Activated CD4-positive, alpha-beta T cell treated with anti-CD3 and anti-CD28 coated beads, Interleukin-2, amount 50 U/mL, for 48 hours (primary cell): ENCODE data around the gene CLSTN1.
A peak's percentile ranks its signal among the peaks of the same experiment; 100 is the strongest.
"Not testable (repeated sequence)": the region's sequence is repeated elsewhere in the genome, so short reads cannot be mapped to it uniquely, and the experiment has no call there.

Source experiments
- DNase-seq, 2 experiments: peaks; one replicate each; pipeline ENCODE4 v3.0.0-alpha.2; 2020

Gene CLSTN1

DNA sequence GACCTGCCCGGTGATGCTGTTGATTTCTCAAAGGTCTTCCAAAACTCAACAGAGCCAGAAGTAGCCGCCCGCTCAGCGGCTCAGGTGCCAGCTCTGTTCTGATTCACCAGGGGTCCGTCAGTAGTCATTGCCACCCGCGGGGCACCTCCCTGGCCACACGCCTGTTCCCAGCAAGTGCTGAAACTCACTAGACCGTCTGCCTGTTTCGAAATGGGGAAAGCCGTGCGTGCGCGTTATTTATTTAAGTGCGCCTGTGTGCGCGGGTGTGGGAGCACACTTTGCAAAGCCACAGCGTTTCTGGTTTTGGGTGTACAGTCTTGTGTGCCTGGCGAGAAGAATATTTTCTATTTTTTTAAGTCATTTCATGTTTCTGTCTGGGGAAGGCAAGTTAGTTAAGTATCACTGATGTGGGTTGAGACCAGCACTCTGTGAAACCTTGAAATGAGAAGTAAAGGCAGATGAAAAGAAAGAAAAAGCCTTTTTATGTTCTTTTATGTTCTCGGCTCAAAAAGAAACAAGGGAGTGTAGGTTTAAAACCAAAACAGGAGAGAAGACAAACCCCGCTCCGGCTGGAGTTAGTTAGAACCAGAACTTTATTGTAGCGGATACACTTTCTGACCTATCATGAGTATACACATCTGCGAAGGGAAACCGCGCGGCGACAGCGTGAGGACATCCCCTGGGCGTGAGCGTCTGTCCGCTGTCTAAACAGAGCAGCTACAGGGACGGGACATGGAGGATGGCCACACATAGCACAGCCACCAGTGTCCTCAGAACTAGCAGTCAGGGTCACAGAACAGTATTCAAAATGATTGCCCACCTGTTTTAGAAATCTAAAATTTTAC is 95.1 kb downstream of the CLSTN1 start:
- DNase-seq, result peak; percentile 74 to 84

DNA sequence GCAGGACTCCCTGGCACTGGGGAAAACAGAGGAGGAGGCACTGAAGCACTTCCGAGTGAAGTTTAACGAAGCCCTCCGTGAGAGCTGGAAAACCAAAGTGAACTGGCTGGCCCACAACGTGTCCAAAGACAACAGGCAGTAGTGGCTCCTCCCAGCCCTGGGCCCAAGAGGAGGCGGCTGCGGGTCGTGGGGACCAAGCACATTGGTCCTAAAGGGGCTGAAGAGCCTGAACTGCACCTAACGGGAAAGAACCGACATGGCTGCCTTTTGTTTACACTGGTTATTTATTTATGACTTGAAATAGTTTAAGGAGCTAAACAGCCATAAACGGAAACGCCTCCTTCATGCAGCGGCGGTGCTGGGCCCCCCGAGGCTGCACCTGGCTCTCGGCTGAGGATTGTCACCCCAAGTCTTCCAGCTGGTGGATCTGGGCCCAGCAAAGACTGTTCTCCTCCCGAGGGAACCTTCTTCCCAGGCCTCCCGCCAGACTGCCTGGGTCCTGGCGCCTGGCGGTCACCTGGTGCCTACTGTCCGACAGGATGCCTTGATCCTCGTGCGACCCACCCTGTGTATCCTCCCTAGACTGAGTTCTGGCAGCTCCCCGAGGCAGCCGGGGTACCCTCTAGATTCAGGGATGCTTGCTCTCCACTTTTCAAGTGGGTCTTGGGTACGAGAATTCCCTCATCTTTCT is 96.7 kb downstream of the CLSTN1 start:
- DNase-seq, result no peak

GRCh38 chr1:9726406-9726805 is 97.4 kb downstream of the CLSTN1 start:
- no peak for DNase-seq

DNA sequence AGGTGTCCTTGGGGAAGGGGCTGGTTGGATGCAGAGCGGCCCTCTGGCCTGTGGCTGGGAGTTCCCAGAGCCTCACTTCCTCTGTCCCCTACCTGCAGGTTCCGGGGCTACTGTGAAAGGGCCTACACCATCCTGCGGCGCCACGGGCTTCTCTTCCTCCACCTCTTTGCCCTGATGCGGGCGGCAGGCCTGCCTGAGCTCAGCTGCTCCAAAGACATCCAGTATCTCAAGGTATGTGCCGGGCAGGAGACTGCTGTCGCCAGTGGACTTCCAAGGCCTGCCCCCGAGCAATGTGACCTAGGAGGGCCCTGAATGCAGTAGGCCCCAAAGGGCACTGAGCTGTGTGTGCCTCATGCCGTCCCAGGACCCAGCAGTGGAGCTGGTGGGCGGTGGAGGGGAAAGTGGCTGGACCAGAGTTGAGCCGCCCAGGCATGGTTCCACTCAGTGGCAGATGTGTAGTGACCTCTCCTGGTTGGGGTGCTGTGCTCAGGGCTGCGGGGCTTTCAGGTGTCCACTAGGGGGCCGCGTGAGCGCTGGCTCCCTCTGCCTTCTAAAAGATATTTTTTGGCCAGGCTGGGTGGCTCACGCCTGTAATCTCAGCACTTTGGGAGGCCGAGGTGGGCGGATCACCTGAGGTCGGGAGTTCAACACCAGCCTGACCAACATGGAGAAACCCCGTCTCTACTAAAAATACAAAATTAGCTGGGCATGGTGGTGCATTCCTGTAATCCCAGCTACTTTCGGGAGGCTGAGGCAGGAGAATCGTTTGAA is 98.9 kb downstream of the CLSTN1 start:
- DNase-seq, result peak; percentile 70 to 79

DNA sequence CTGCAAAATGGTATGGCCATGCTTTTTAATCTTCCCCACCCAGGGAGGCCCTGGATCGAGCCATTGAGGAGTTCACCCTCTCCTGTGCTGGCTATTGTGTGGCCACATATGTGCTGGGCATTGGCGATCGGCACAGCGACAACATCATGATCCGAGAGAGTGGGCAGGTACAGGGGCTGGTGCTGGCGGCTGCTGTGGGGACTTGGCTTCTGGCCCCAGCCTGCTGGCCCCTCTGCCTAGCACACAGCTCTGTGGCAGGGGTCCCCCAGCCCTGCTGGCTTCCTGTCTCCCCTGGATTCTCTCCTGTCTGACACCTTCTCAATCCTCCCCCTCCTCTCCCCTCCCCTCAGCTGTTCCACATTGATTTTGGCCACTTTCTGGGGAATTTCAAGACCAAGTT is 99.8 kb downstream of the CLSTN1 start:
- no peak for DNase-seq

DNA sequence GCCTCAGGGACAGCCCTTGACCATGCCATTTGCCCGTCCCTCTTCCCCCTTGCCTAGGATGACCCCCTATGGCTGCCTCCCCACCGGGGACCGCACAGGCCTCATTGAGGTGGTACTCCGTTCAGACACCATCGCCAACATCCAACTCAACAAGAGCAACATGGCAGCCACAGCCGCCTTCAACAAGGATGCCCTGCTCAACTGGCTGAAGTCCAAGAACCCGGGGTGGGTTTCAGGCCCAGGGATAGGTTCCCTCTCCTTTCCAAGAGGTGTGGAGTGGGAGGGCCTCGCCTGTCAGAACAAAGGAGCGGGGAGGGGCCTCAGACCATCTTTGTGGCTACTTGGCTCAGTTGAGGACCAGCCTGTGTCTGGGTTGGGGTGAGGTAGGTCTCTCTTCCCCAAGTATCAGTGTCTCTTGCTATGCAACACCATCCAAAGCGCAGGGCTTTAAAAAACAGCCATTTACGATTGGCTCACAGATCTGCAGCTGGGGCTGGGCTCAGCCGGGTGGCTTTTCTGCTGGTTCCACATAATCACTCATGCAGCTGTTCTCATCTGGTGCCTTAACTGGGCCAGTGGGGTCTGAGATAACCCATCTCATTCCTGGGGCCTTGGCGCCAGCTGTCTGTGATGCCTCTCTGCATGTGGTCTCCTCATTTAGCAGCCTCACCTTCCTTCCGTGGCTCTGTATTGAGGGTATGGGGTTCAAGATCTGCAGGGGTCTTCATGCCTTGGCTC is 100.5 kb downstream of the CLSTN1 start:
- no peak for DNase-seq

GRCh38 chr1:9722378-9722749 is 101.4 kb downstream of the CLSTN1 start:
- DNase-seq, result no peak

DNA sequence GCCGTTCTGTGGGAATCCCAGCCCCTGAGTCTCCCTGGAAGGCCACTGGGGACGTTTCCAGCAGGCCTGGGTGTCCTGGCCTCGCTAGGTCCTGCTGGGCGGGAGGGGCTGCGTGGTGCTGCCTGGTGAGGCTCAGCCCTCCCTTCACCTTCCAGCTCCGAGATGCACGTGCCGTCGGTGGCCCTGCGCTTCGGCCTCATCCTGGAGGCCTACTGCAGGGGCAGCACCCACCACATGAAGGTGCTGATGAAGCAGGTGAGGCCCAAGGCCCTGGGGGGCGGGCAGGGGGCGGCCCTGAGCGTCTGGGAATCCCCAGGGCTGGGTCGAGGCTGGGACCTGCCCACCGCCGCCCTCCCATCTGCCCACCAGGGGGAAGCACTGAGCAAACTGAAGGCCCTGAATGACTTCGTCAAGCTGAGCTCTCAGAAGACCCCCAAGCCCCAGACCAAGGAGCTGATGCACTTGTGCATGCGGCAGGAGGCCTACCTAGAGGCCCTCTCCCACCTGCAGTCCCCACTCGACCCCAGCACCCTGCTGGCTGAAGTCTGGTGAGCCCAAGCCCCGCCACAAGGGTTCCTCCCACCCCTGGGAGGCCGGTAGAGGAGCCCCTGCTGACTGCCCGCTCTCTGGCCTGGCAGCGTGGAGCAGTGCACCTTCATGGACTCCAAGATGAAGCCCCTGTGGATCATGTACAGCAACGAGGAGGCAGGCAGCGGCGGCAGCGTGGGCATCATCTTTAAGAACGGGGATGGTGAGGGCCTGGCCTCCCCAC is 102.0 kb downstream of the CLSTN1 start:
- peak; percentile 78 to 81 for DNase-seq

GRCh38 chr1:9720785-9721605 is 102.8 kb downstream of the CLSTN1 start:
- DNase-seq, result no peak

DNA sequence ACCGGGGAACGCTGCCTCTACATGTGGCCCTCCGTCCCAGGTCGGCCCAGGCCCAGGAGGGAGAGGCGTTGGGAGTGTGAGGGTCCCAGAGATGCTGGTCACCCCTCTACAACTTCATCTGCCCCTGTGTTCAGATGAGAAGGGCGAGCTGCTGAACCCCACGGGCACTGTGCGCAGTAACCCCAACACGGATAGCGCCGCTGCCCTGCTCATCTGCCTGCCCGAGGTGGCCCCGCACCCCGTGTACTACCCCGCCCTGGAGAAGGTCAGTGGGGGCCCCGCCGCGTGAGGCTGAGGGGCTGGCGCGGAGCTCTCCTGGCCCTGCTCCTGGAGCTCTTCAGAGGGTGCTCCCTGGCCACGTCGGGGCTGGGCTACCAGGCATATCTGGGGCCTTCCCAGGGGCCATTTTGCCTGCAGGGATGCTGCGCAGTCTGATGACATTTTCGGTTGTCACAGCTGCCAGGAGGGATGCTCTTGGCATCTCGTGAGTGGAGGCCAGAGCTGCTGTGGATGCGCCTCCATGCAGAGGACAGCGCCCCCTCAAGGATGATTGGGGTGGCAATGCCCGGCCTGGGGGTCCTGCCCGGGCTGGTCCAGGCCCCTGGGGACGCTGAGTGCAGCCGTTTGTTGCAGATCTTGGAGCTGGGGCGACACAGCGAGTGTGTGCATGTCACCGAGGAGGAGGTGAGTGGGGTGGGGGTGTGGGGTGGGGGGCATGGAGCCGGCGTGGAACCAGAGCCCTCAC is 103.6 kb downstream of the CLSTN1 start:
- no peak for DNase-seq

DNA sequence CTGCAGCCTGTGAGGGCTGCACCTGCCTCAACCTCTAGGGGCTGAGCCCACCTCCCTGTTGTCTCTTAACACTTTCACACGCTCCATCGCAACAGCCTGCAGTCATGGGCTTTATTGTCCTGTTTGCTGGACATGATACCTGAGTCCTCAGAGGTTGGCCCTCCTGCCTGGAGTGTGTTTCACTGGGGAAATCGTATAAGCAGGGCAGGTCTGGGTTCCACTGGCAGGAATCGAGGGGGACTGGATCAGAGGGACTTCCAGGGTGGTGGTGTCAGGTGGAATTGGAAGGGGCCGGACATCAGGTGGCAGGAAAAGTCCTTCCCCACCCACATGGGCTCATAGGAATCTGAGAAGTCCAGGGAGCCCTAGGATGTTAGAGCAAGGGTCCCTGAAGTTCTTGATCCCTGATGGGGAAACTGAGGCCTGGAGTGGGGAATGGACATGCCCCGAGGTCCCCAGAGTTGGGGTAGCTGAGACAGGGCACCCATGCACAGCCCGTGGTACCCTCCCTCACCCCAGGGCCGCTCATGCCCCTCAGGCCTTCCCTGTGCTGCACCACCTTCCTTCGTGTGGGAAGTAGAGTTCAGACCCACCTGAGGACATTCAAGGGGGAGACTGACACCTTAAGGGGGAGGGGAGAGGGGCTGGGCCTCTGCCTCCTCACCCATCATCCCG is 105.6 kb downstream of the CLSTN1 start:
- no peak for DNase-seq

DNA sequence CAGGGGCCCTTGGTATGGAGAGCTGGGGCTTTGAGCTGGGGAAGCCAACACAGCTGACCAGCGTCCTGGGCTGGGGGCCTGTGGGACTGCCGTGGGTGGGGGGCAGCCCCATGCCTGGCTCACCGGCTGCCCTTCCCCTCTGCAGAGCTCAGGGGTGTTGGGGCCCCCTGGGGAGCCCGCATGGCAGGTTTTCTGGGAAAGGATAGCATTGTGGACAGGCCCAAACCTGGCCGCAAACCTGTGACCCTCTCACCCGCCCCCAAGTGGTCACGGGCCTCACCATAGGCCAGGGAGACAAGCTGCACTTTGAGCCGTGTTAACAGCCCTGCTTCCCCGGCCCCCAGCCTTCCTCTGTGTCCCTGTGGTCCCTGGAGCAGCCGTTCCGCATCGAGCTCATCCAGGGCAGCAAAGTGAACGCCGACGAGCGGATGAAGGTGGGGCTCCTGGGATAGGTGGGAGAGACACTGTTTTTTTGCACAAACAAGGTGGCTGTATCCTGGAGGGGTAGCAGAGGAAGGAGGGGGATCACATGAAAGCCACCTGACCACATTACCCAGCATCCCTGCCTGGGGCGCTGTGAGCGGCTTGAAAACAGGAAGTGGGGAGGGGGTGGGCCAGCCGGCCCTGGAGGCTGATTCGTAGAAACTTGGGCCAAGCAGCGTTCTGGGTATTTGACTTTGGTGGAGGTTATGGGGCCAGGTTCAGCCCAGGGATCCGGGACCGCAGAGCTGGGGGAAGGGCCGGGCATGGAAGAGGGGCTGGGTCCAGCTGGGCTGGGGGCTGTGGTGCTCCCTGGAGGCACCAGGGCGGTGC is 106.4 kb downstream of the CLSTN1 start:
- DNase-seq, result peak; percentile 83 to 88

GRCh38 chr1:9716404-9717192 is 107.2 kb downstream of the CLSTN1 start:
- DNase-seq, result peak in 1 of 2 experiments; percentile 42

GRCh38 chr1:9715536-9716226 is 108.1 kb downstream of the CLSTN1 start:
- peak in 1 of 2 experiments; percentile 57 for DNase-seq

DNA sequence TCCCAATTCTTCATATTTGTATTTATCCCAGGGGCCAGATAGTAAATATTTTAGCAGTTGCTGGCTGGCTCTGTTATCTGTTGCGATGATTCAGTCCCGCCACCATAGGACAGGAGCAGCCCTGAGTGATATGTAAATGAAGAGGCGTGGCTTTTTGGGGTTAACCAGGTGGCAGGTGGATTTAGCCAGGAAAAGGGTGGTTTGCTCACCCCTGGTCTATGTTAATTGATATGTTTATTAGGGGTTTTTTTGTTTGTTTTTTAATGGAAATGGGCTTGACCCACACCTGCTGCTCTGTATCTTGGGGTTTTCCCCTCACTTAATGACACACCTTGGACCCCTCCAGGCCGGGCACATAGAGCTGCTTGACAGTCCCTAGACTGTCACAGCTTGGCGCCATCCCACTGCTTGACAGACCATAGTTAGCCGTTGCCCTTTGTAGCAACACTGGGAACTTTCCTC is 109.5 kb downstream of the CLSTN1 start:
- DNase-seq, result no peak

DNA sequence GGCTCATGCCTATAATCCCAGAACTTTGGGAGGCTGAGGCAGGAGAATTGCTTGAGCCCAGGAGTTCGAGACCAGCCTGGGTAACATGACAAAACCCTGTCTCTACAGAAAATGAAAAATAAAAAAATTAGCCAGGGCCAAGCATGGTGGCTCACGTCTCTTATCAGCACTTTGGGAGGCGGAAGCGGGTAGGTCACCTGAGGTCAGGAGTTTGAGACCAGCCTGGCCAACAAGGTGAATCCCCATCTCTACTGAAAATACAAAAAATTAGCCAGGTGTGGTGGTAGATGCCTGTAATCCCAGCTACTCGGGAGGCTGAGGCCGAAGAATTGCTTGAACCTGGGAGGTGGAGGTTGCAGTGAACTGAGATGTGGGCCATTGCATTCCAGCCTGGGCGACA is 111.0 kb downstream of the CLSTN1 start:
- DNase-seq, result not testable (repeated sequence)

DNA sequence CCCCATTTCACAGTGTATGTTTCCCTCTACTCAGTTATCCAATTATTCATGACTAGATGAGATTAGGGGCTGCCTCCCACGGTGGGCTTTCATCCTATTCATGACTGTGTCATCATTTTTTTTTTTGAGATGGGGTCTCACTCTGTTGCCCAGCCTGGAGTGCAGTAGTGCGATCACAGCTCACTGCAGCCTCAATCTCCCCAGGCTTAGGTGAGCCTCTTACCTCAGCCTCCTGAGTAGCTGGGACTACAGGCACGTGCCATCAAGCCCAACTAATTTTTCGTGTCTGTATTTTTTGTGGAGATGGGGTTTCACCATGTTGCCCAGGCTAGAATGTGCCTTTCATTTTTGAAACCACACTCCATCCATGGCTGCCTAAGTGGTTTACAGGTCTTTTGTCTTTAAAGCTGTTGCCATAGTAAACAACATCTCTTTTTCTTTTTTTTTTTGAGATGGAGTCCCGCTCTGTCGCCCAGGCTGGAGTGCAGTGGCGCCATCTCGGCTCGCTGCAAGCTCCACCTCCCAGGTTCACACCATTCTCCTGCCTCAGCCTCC is 112.2 kb downstream of the CLSTN1 start:
- no peak for DNase-seq
